Left kidney (tissue), 8 donors: ENCODE measurements around the gene SULT1C4. TPM values are rescaled to one million over a fixed set of nuclear protein-coding genes. Genes with fewer than 3 reads are reported as not detected.
"Not testable (repeated sequence)": the region's sequence is repeated elsewhere in the genome, so short reads cannot be mapped to it uniquely, and the experiment has no call there.

Experiments
- DNase-seq: peaks from one replicate; pipeline ENCODE4 v3.0.0-alpha.2; 2013
- long read RNA-seq, 8 donors: transcript quantifications; one replicate each; lab custom pipeline, GENCODE V29; 2026
- polyA plus RNA-seq: library from polyadenylated mRNA; unstranded; fragments of 120-200 nt; gene quantifications from one replicate; pipeline ENCODE4 v1.2.1, GENCODE V29; 2013; ENCODE audit not compliant: insufficient read length

The SULT1C4 gene
- polyA plus RNA-seq: 51.7 TPM
- long read RNA-seq, donor 1, transcript SULT1C4-202 (5 exons, 1,045 nt): major isoform, 9 of 13 reads
- long read RNA-seq, donor 1, partial matches to known transcripts: 0 of 13 reads
- long read RNA-seq, donor 1, other reads (novel, unspliced or antisense): 0 of 13 reads
- long read RNA-seq, donor 2, transcript SULT1C4-202 (5 exons, 1,045 nt): major isoform, 10 of 21 reads
- long read RNA-seq, donor 2, partial matches to known transcripts: 10 of 21 reads
- long read RNA-seq, donor 2, other reads (novel, unspliced or antisense): 0 of 21 reads
- long read RNA-seq, donor 3, transcript SULT1C4-202 (5 exons, 1,045 nt): major isoform, 8 of 10 reads
- long read RNA-seq, donor 3, partial matches to known transcripts: 0 of 10 reads
- long read RNA-seq, donor 3, other reads (novel, unspliced or antisense): 0 of 10 reads
- long read RNA-seq, donor 4: 0 reads
- long read RNA-seq, donor 5, transcript SULT1C4-202 (5 exons, 1,045 nt): major isoform, 8 of 19 reads
- long read RNA-seq, donor 5, partial matches to known transcripts: 8 of 19 reads
- long read RNA-seq, donor 5, other reads (novel, unspliced or antisense): 0 of 19 reads
- long read RNA-seq, donor 6, transcript SULT1C4-202 (5 exons, 1,045 nt): major isoform, 6 of 8 reads
- long read RNA-seq, donor 6, partial matches to known transcripts: 0 of 8 reads
- long read RNA-seq, donor 6, other reads (novel, unspliced or antisense): 0 of 8 reads
- long read RNA-seq, donor 7, transcript SULT1C4-202 (5 exons, 1,045 nt): major isoform, 11 of 23 reads
- long read RNA-seq, donor 7, partial matches to known transcripts: 10 of 23 reads
- long read RNA-seq, donor 7, other reads (novel, unspliced or antisense): 0 of 23 reads
- long read RNA-seq, donor 8, transcript SULT1C4-202 (5 exons, 1,045 nt): major isoform, 6 of 11 reads
- long read RNA-seq, donor 8, partial matches to known transcripts: 5 of 11 reads
- long read RNA-seq, donor 8, other reads (novel, unspliced or antisense): 0 of 11 reads

GRCh38 chr2:108377815-108378630 is at the start of gene SULT1C4:
TSS of gene SULT1C4 (plus strand) at chr2:108377954. CDS start at chr2:108378338, 384 bp downstream.
- DNase-seq: peak; percentile 96

- no peak for DNase-seq
These were observed 48.0 kb upstream of the SULT1C4 start for GRCh38 chr2:108329771-108330170.

DNA sequence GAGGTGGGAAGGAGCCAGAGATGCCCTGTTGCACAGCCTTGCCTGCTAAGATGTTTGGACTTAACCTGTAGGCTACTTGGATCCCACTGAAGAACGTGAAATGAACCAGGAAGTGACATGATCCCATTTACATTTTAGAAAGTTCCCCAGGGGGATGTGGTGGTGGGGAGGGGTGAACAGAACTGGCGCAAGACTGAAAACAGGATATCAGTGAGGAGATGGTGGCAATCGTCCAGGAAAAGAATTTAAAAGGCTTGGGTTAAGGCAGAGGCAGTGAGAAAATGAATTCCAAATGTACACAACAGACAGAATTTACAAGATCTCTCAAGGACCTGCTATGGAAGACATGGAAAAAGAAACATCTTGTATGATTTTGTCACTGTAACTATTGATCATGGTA is 46.8 kb upstream of the SULT1C4 start:
- DNase-seq: no peak

DNA sequence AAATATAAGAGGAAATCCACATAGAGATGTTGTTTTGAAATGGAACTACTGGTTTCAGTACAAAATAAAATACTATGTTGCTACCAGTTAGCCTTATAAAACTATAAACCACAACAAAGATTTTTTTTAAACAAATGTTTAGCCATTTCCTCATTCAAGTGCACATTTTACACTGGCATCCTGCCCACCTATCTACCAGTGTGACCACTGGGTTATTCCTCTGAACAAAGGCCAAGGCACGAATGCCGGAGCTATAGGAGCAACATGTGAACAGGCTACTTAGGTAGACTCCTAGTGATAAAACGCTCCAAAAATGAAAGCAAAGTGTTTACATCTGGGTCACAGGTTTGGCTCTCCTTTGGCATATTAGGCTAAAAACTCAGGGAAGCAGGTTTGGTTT is 31.8 kb upstream of the SULT1C4 start:
- no peak for DNase-seq

DNA sequence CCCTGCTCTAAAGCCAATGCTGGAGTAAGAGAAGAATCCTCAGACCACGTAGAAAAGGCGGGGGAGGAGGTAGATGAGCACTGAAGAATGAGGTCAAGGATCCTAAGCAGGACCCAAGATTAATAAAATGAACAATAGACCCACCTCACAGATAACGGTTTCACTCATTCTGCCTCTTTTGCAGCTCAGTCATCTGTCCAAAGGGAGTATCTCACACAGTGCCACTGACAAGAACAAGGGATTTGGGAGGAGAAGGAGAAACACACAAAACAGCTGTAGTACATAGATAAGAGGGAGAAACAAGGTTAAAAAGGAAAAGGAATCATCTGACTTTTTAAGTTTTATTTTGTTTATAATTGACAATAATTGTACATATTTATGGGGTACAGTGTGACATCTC is 30.9 kb upstream of the SULT1C4 start:
- DNase-seq: no peak

- DNase-seq: no peak
These were observed 30.0 kb upstream of the SULT1C4 start for GRCh38 chr2:108347786-108348185.

DNA sequence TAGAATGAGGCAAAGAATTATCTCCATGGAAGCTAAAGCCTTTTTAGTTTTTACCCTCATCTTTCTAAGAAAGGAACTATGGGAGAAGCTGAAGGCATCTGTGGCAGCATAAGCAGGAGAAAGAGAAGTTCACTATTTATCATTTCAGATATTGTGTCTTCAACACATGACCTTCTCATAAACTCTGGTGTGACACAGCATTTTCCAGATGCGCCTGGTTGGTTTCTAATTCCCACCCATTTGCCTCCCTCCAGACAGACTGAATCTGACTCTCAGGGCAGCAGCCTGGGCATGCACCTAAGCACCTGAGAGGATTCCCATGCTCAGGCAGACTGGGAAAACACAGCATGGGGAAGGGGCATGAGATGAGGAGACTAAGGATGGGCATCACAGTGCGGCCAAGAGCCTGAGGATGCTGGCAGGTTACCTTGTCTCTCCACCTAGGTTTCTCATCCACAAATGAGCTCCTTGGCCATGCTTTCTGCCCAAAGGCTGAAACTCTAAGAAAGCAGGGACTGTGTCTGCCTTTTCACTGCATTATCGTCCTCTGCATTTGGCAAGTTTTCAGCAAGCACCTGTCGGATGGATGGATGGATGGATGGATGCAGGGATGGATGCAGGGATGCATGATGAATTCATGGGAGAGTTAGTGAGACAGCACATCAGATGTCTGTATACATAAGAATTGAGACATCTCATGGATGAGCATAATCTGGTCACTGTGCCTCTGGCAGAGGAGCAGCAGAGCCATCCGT is 28.8 kb upstream of the SULT1C4 start:
- no peak for DNase-seq

GRCh38 chr2:108349571-108349928 is 28.2 kb upstream of the SULT1C4 start:
- DNase-seq: no peak

DNA sequence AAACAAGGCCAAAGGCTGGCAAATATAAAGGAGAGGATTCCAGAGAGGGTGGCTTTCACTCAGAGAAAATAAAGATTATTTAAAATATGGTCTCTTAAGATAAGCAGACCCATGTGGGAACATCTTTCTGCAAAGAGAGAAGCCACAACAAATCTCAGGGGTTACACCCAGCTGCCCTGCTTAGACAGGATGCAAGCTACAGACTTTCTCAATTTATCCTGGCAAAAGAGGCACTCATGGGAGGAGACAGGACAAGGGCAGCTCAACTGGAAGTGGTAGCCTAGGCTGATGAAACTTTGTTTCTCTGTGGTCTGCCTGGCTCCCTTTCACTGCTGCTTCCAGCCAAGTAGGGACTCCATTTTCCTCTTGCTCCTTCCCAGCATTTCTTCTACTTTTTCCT is 25.9 kb upstream of the SULT1C4 start:
- DNase-seq: no peak

GRCh38 chr2:108354136-108354535 is 23.6 kb upstream of the SULT1C4 start:
- DNase-seq: no peak

- DNase-seq: no peak
These were observed 21.6 kb upstream of the SULT1C4 start for GRCh38 chr2:108355906-108356734.

GRCh38 chr2:108359336-108359735 is 18.4 kb upstream of the SULT1C4 start:
- DNase-seq: not testable (repeated sequence)

DNA sequence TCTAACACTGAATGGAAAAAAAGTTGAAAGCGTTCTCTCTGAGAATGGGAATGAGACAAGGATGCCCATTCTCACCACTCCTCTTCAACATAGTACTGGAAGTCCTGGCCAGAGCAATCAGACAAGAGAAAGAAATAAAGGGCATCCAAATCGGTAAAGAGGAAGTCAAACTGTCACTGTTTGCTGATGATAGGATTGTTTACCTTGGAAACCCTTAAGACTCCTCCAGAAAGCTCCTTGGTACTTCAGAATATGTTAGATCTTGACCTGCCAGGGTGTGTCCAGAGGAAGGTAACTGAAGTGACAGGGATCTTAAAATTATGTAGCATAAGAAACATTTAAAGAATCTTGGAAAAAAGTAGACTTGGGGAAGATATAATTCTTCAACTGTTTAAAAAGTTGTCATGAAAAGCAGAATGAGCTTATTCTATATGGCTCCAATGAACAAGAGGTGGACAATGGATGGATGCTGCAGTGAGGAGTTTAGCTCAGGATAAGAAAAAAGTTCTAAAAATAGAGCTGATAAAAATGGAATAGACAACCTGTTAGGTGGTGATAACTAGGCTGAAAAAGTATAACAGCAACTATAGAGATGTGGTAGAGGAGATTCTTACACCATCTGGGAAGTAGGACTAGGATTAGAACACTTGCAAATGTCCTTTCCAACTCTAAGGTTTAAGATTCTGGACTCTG is 16.8 kb upstream of the SULT1C4 start:
- no peak for DNase-seq

GRCh38 chr2:108363024-108363907 is 14.5 kb upstream of the SULT1C4 start:
- no peak for DNase-seq

- no peak for DNase-seq
These were observed 13.9 kb upstream of the SULT1C4 start for GRCh38 chr2:108363908-108364225.

DNA sequence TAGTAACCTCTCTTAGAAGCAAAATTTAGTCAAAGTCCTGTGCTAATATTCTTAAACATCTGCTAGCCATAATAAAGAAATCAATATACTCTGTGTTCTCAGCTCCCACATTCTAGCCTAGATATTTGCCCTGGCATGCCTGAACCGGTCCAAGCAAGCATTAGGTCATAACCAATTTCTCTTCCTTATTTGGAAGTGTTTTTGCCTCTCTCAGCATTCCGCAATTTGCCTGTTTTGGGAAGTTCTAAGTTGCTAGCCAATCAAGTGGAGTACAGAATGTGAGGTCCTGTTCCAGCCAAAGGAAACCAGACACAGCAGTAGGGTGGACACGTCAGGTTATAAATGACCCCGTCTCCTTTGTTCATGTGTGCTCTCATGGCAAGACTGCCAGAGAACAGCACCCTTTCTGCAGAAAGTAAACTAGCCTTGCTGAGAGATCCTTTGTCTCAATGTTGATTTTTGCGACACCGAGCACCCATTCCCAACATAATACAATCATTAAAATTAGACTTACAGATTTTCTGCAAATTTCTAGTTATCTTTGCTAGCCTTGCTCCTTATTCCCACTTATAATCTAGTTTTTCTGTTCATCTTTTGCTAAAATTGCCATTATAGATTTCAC is 13.0 kb upstream of the SULT1C4 start:
- no peak for DNase-seq

GRCh38 chr2:108365656-108366055 is 12.1 kb upstream of the SULT1C4 start:
- no peak for DNase-seq

GRCh38 chr2:108367014-108367413 is 10.7 kb upstream of the SULT1C4 start:
- DNase-seq: no peak
